HG03565 (cell line): ENCODE data around the gene TRIO.

ENCODE experiments used
- ATAC-seq: cut with Tn5 transposase; IDR thresholded peaks from one replicate; pipeline ENCODE4 v1.9.1; 2021; ENCODE audit warnings: mild to moderate bottlenecking, moderate library complexity; ENCODE audit not compliant: unreplicated experiment

TRIO gene

GRCh38 chr5:14443671-14444093, 300.5 kb downstream of the TRIO start:
- no peak for ATAC-seq

DNA sequence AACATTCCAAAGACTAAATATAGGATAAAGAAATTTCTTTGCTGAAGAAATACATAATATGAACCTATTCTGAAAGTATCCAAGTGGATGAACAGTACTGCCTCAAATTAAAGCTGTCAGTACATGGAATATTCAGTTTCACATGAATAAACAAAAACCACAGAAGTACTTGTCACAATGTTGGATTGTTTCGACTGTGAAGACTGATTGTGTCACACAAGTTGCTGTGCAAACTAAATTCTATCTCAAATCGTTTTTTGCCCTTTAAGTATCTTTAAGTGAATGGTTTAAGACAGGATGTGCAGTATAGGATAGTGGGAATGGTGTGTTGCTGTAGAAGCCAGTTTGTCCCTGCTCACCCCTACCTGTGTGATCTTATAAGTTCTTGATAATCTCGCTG, 301.0 kb downstream of the TRIO start:
- ATAC-seq: no peak

- ATAC-seq: no peak
Observed at GRCh38 chr5:14445013-14445412, 301.9 kb downstream of the TRIO start.

DNA sequence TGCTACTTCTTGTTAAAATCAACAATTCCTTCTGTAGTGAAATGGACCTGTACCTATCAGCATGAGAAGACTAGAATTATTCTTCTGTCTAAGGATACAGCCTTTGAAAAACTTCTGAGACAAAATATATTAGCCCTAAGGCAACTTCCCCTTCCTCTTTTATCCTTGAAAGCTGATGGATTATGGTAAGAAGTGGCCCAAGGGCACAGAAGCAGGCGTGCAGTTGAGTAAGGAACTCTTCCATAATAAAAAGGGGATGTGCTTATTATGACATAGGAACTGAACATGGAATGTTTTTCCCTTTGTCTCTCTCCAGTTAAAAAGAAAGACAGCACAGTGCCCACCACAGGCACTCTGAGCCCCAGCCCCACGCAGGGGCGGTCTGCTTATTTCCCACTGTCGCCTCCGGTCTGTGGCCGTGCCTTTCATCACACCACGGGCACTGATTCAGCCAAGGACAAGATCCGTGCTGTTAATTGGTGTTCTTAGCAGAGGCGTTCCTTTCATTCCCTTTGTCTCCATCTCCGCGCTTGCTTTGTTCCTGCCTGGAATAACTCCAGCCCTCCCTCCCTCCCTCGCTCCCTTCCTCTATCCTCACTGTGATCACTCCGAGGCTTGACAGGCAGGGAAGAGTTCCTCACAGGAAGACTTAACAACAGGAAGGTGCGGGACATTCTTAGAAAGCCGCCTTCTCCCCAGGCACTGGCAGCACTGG, 302.6 kb downstream of the TRIO start:
- ATAC-seq: no peak

GRCh38 chr5:14447958-14448911, 305.1 kb downstream of the TRIO start:
- ATAC-seq: peak; percentile 68

DNA sequence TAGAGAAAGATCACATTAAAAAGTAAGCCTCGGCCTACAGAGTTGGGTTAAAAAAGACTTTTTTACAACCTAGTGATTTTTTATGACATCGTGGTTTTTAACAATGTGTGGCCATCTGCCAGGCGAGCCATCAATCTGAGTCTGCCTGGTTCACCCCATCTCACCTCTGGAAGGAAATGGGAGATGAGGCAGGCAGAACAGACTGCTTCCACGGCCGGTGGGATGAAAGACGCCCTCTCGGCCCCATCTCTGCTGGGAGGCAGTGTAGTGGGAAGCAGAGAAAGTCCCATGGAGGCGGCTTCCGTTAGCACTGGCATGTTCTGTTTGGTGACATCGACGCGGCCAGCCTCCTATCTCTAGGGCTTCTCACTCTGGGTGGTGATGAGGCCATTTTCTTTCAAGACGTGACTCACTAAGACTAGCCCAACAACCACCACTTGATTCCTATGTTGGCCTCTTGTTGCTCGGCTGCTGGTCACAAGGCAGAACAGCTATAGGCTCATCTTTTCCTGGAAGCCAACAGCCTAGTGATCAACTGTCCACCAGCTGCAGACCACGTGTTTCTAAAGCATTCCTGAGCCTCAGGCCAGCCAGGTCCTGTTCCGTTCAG, 306.0 kb downstream of the TRIO start:
- no peak for ATAC-seq

DNA sequence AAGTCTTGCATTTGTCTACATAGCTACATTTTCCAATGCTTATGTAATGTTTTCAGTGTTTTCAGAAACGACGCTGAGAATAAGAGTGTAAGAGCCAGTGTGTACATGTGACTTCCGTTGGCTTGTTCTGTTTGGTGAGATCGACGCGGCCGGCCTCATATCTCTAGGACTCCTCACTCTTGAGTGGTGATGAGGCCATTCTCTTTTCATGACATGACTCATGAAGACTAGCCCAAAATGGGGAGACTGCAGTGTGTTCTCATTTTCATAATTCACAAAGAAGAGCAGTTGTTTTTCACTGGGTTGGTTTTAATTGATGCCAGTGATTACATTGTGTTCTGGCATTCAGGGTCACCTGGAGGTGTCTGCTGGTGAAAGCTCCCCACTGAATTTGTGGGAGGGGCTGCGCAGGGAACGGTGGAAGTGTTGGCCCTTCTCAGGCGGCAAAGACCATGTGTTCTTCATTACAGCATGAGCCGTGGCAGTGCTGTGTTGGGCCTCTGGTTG, 306.9 kb downstream of the TRIO start:
- ATAC-seq: peak; percentile 29

GRCh38 chr5:14450742-14451141, 307.6 kb downstream of the TRIO start:
- ATAC-seq: no peak

GRCh38 chr5:14451871-14452270, 308.7 kb downstream of the TRIO start:
- ATAC-seq: no peak

DNA sequence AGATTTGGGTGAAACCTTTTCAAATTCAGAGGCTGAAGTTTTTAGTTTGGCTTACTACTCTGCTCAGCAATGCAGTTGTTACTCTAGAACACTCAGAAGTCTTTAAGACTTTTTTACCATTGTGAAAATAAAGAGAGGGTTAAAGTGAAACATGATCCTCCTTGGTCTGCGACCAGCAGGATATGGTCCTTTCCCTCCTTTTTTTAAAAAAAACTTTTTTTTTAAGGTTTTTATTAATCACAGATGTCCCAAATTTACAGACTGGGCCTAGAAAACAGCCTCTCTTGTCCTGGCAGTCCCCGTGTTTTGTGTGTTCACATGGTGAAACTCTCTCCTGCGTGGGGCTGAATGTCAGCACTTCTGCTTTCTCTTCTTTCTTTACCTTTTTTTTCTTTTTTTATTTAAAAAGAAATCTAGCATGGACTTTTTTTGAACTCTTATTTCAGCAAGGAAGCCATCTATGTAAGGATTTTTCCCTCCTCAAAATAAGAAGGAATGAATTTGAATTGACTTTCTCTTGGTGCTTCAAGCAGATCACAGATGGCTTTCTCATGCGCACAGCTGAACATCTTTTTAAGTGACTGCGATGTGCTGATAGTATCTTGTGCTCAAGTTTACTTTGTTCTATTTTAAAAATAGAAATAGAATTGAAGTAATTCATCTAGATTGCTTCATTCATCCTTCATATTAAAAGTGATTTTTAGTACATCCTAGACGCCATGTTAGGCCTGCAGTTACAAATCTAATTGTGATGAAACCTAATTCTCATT, 309.7 kb downstream of the TRIO start:
- ATAC-seq: no peak

GRCh38 chr5:14453481-14453880, 310.3 kb downstream of the TRIO start:
- ATAC-seq: no peak

GRCh38 chr5:14455814-14456321, 312.7 kb downstream of the TRIO start:
- no peak for ATAC-seq

GRCh38 chr5:14457476-14457875, 314.3 kb downstream of the TRIO start:
- ATAC-seq: no peak

DNA sequence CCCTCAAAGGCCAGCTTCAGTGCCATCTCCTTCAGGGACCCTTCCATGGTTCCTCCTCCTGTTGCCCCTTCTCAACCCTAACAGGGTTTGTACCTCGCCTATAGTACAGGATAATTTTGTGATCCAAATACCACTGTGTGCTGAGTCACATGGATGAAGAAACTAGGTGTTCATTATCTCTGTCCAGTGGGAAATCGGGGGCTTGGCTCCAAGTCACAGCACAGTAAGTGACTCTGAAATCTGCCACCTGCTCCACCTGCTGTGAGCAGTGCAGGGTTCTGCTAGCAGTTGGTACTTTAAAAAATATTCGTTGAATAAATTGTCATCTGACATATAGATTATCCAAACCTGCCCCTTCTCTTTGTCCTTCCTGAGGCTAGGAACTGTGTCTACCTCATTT, 315.3 kb downstream of the TRIO start:
- ATAC-seq: no peak

- ATAC-seq: no peak
Observed at GRCh38 chr5:14460844-14461398, 317.8 kb downstream of the TRIO start.

GRCh38 chr5:14462681-14463080, 319.5 kb downstream of the TRIO start:
- no peak for ATAC-seq

GRCh38 chr5:14463629-14464028, 320.5 kb downstream of the TRIO start:
- no peak for ATAC-seq

GRCh38 chr5:14464096-14464495, 321.0 kb downstream of the TRIO start:
- ATAC-seq: no peak

- ATAC-seq: no peak
Observed at GRCh38 chr5:14464671-14465070, 321.5 kb downstream of the TRIO start.

GRCh38 chr5:14465116-14465515, 322.0 kb downstream of the TRIO start:
- ATAC-seq: no peak
